NCI-H774 (cell line): ENCODE results near the gene NCAPG2.
A peak's percentile ranks its signal among the peaks of the same experiment; 100 is the strongest.
"Not testable (repeated sequence)": the region's sequence is repeated elsewhere in the genome, so short reads cannot be mapped to it uniquely, and the experiment has no call there.

Experiments
- DNase-seq: peaks from one replicate; lab custom pipeline; 2025; lab: John Stamatoyannopoulos, UW

NCAPG2 gene

GRCh38 chr7:158706710-158707590 is 2.3 kb upstream of the NCAPG2 start:
- no peak for DNase-seq

- DNase-seq = no peak
Observed at GRCh38 chr7:158706273-158706704, 1.7 kb upstream of the NCAPG2 start.

GRCh38 chr7:158705234-158705850 is 738 bp upstream of the NCAPG2 start:
- DNase-seq = no peak

GRCh38 chr7:158703679-158704523 is 703 bp downstream of the NCAPG2 start:
- DNase-seq = not testable (repeated sequence)

- DNase-seq = no peak
Observed at GRCh38 chr7:158702944-158703343, 1.7 kb downstream of the NCAPG2 start.

GRCh38 chr7:158702196-158702595 is 2.4 kb downstream of the NCAPG2 start:
- no peak for DNase-seq

GRCh38 chr7:158700008-158700407 is 4.6 kb downstream of the NCAPG2 start:
- no peak for DNase-seq

GRCh38 chr7:158699341-158699740 is 5.3 kb downstream of the NCAPG2 start:
- DNase-seq = no peak

GRCh38 chr7:158698657-158699195 is 5.9 kb downstream of the NCAPG2 start:
- no peak for DNase-seq

GRCh38 chr7:158697597-158697996 is 7.0 kb downstream of the NCAPG2 start:
- DNase-seq = not testable (repeated sequence)

GRCh38 chr7:158695726-158696452 is 8.7 kb downstream of the NCAPG2 start:
- DNase-seq = no peak

GRCh38 chr7:158695056-158695455 is 9.5 kb downstream of the NCAPG2 start:
- no peak for DNase-seq

GRCh38 chr7:158694650-158695049 is 10.0 kb downstream of the NCAPG2 start:
- no peak for DNase-seq

- no peak for DNase-seq
Observed at GRCh38 chr7:158689488-158689887, 15.1 kb downstream of the NCAPG2 start.

- no peak for DNase-seq
Observed at GRCh38 chr7:158687406-158687805, 17.2 kb downstream of the NCAPG2 start.

- DNase-seq = no peak
Observed at GRCh38 chr7:158685693-158686092, 18.9 kb downstream of the NCAPG2 start.

GRCh38 chr7:158684329-158684728 is 20.3 kb downstream of the NCAPG2 start:
- DNase-seq = no peak

- no peak for DNase-seq
Observed at GRCh38 chr7:158683541-158683940, 21.1 kb downstream of the NCAPG2 start.

GRCh38 chr7:158682456-158682855 is 22.1 kb downstream of the NCAPG2 start:
- DNase-seq = peak; percentile 54

GRCh38 chr7:158680754-158681153 is 23.9 kb downstream of the NCAPG2 start:
- DNase-seq = no peak

GRCh38 chr7:158676906-158677305 is 27.7 kb downstream of the NCAPG2 start:
- DNase-seq = no peak
